IPS-NIHi7 (cell line): ENCODE measurements around the gene RFLNA.
"Not testable (repeated sequence)": the region's sequence is repeated elsewhere in the genome, so short reads cannot be mapped to it uniquely, and the experiment has no call there.

Source experiments
- DNase-seq: peaks from one replicate; pipeline ENCODE4 v3.0.0; 2012; ENCODE audit warnings: mixed read lengths; ENCODE audit errors: extremely low spot score

The RFLNA gene

GRCh38 chr12:124319368-124320050, 24.6 kb downstream of the RFLNA start:
- DNase-seq = no peak

- DNase-seq = peak; percentile 83
These were observed 26.2 kb downstream of the RFLNA start for GRCh38 chr12:124321040-124321481.

GRCh38 chr12:124321556-124322270, 26.8 kb downstream of the RFLNA start:
- DNase-seq = no peak

DNA sequence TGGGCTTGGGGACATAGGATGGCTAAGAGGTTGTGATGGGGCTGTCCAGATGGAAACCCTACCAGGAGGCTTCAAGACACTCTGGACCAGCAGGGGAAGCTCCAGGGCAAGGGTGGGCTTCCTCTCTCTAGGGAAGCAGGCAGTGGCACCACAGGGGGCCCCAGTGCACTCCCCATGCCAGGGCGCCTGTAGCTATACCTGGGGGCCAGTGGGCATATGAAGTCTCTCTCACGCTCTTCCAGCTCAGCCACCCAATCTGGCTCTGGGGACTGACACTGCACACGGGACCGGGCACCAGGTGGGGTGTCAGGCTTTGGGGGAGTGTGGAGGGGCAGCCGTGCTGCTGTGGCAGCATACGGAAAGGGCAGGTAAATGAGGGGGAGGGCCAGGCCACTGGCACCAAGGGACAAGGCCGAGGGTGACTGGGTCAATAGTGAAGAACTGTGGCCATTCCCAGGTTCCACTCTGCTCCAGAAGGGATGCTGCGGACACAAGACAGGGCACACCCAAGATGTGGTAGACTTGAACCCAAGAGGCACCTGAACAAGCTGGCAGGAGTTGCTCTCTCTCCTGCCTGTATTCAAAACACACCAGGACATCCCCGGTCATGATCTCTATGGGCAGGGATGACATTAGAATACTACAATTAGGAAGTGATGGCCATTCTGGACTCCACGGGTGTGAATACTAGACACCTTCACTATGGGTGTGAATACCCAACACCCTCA, 27.5 kb downstream of the RFLNA start:
- no peak for DNase-seq

GRCh38 chr12:124322999-124323328, 28.1 kb downstream of the RFLNA start:
- DNase-seq = not testable (repeated sequence)

- no peak for DNase-seq
These were observed 29.1 kb downstream of the RFLNA start for GRCh38 chr12:124323771-124324530.

DNA sequence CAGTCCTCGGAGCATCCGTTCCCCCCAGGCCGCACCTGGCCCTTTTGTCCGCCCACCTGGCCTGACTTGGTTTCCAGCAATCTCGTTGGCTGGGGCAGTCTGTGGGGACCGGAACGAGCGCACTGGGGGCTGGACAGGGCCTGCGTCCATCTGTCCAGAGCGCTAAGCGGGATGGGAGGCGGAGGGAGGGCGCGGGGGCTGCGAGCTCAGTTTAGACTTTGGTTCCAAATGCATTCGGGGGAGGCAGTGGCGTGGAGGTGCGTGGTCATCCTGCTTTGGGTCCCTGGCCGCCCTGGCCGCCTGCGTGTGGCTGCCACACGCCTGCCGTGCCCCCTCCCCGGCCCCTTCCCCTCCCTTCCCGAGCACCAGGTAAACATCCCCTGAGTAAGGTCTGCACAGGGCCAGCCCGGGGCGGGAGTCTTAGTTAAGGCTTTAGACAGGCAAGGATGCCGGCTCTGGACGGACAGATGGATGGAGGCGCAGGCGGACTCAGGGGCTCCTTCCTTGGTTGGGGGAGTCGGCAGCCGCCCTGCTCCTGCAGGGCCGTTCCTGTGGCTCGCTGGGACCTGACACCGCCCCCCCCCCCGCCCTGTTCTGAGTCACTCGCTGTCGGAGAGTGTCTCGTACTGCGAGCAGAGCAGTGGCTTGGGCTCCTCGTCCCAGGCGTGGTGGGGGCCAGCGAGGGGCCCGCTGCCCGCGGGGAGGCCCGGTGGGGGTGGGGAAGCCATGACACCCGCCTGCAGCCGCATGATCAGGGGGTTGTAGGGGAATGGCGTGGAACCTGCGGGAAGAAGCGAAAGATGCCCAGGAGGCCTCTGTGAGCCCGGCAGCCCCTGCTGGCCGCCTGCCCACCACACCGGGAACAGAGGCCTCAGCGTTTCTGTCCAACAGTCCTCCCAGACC, 30.2 kb downstream of the RFLNA start:
- no peak for DNase-seq

DNA sequence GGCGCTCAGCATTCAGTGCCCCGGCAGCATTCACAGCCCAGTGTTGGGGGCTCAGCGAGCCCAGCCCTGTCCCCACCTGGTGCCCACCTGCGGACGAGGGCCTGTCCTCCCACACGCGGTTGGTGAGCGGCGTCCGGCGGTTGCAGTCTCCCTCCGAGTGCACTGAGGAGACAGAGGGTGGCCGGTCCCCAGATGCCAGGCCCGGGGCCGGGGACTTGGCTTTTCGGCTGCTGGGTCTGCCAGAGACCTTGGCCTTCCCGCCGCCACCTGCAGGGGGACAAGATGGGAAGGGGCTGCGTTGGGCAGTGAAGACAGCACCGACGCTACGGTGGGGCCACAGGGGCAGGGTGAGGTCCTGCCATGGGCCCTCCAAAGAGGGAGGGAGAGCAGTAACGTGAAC, 31.2 kb downstream of the RFLNA start:
- no peak for DNase-seq

DNA sequence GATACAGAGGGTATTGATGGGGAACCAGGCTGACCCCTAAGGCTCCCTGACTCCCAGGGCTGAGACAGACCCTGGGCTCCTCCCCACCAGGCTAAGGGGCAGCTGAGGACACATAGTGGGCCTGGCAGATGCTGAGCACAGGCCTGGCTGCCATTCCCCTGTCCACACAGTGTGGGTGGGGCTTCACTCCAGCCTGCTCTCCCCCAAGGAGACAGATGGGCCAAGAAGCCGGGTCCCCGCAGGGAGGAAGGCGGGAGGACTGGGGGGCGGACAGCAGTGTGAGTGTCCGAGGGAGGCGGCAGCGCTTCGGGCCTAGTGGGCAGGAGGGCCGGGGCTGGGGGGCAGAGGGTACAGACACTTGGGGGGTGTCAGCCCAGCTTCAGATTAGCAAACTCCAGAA, 32.0 kb downstream of the RFLNA start:
- no peak for DNase-seq

- DNase-seq = no peak
These were observed 32.6 kb downstream of the RFLNA start for GRCh38 chr12:124327362-124328043.

GRCh38 chr12:124328116-124328515, 33.2 kb downstream of the RFLNA start:
- no peak for DNase-seq

DNA sequence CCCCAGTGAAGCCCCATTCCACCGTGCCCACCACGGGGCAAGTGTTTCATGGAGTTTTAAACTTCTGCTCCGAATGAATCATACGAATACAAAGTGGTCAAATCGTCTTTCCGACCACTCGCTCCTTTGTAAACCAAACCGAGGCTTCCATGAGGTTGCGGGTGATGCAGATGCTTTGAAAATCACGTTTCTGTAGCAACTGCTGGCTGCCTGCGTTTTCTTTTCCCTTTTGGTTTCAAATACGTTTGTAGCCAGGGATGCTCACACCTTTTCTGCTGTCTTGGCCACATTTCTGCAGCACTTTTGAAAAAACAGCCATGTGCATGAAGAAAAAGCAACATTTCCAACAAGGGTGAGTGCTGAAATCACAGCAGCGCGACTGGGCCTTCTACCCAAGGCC, 33.7 kb downstream of the RFLNA start:
- DNase-seq = no peak

- peak; percentile 65 for DNase-seq
These were observed 37.3 kb downstream of the RFLNA start for GRCh38 chr12:124332058-124332672.

DNA sequence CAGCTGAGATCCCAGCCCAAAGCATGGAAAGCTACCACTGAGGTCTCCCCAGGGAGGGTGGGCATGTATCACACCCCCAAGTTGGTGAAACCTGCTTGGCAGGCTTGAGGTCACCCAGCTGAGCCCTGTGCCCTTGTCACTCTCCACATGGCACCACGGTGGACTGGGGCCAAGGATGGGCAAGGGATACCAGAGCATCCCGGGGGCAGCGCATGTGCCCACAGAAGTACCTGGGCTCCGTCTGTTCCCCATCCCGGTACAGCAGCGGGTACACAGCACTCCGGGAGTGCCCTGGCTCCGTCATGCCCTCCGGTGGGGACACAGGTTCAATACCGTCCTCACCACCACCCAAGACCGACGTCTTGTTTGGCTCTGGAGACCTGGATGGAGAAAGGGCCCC, 38.0 kb downstream of the RFLNA start:
- no peak for DNase-seq

DNA sequence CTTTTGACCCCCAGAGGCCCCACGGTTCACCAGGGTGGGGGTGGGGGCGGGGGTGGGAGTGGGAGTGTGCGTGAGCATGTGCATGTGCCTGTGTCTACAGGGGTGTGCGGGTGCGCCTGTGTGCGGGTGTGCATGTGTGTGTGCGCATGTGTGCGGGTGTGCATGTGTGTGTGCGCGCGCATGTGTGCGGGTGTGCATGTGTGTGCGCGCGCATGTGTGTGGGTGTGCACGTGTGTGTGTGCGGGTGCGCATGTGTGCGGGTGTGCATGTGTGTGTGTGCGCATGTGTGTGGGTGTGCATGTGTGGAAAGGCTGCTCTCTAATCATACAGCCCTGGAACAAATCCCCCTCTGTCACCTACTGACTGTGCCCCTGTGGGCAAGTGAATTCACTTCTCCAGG, 38.8 kb downstream of the RFLNA start:
- DNase-seq = no peak

DNA sequence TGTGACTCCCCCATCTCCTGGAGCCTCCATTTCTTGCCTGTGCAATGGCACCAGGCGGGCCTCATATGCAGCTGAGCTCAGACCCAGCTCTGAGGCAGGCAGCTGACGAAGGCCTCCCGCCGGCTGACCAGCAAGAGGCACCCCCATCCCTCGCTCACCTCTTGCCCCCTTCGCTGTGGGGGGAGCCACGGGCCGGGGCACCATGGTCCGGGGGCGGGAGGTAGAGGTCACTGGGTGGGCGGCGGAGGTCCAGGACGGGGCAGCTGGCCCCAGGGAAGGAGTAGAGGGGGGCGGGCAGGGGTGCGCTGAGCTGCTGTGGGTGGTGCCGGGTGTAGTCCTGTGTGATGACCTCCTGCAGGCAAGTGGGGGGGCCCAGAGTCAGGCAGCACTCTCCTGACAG, 39.4 kb downstream of the RFLNA start:
- DNase-seq = no peak

- no peak for DNase-seq
These were observed 40.1 kb downstream of the RFLNA start for GRCh38 chr12:124334976-124335375.

- DNase-seq = no peak
These were observed 40.7 kb downstream of the RFLNA start for GRCh38 chr12:124335426-124336183.

DNA sequence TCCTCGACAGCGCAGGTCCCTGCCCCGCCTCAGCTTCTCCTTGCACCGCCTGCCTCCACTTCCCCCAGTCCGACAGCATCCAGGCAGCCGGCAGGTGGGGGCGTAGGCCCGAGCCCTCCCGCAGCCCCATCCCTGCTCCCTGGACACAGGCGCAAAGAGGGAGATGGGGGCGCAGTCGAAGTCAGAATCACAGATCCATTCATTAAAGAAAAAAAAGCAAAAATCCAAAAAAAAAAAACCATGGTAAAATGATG, 41.2 kb downstream of the RFLNA start:
- DNase-seq = no peak
